HepG2 (cell line): ENCODE results near the gene XRCC1. TPM values are rescaled to one million over a fixed set of nuclear protein-coding genes. Genes with fewer than 3 reads are reported as not detected.

Experiments
- ATAC-seq: fragments of 200-7000 bp; cut with Tn5 transposase; 3 replicates; pipeline ENCODE4 v1.9.1; 2020; ENCODE audit warnings: mild to moderate bottlenecking, moderate library complexity
- BruUV-seq: library from RNA; stranded (reverse); fragments of 400-500 nt; replicated peaks from 2 replicates; lab custom pipeline; 2021; lab: Mats Ljungman, UMichigan
- CTCF ChIA-PET: fragments of 300-600 bp; formaldehyde crosslinking; extraction: SDS; loops from one replicate; lab custom pipeline; 2021; ENCODE audit warnings: low total read pairs, inconsistent platforms, low intra/inter-chr PET ratio; lab: Yijun Ruan, JAX
- POLR2A ChIA-PET: fragments of 350-600 bp; sonication (Branson Sonifier 250); formaldehyde crosslinking; loops from one replicate; lab custom pipeline; 2020; ENCODE audit warnings: antibody characterized with exemption, inconsistent platforms; lab: Yijun Ruan, JAX
- DNase-seq: peaks from one replicate; pipeline ENCODE4 v3.0.0-alpha.2; 2015; ENCODE audit warnings: low spot score
- FAIRE-seq: peaks from 3 replicates; lab custom pipeline; 2011; peaks lifted over from hg19 to GRCh38; lab: Jason Lieb, UNC
- H2AFZ ChIP-seq: one replicate; pipeline ENCODE4 v1.6.1; 2011; ENCODE audit warnings: low read length, inconsistent platforms
- H3K27ac ChIP-seq: fragments of 300-600 bp; 3 replicates; pipeline ENCODE4 v1.8.0; 2011; ENCODE audit warnings: mixed run types, mild to moderate bottlenecking, mixed read lengths, low read length, inconsistent platforms; ENCODE audit not compliant: insufficient read depth; ENCODE audit errors: extremely low read length
- H3K27me3 ChIP-seq, 2 experiments: fragments of 200-600 bp in 1 of 2; 2 replicates in 1 of 2; 3 replicates in 1 of 2; pipeline versions ENCODE4 v1.6.0 to v1.8.0; 2011; ENCODE audit warnings: low read length in 2 of 2, mild to moderate bottlenecking in 2 of 2, moderate library complexity in 2 of 2, inconsistent platforms in 1 of 2; ENCODE audit not compliant: insufficient read depth in 2 of 2, control insufficient read depth in 1 of 2
- H3K36me3 ChIP-seq, 2 experiments: fragments of 200-600 bp in 1 of 2; replicated peaks in 1 of 2; 2 replicates in 1 of 2; 3 replicates in 1 of 2; pipeline versions ENCODE4 v1.5.1 to v1.8.0; 2011; ENCODE audit warnings: low read length in 2 of 2, inconsistent platforms in 1 of 2; ENCODE audit not compliant: insufficient read depth in 2 of 2, control insufficient read depth in 1 of 2
- H3K4me1 ChIP-seq: 2 replicates; pipeline ENCODE4 v1.5.1; 2012; ENCODE audit warnings: low read length, inconsistent platforms; ENCODE audit not compliant: insufficient read depth
- H3K4me2 ChIP-seq: 2 replicates; pipeline ENCODE4 v1.6.0; 2011; ENCODE audit warnings: low read depth, low read length, inconsistent platforms
- H3K4me3 ChIP-seq, 3 experiments: fragments of 200-600 bp in 1 of 3; sonication (generic), shearing (Covaris generic) in 1 of 3; replicated peaks in 1 of 3; 2 replicates each; pipeline ENCODE4 v1.5.1; 2011 to 2016; ENCODE audit warnings: low read length in 3 of 3, inconsistent platforms in 2 of 3, low read depth in 2 of 3, mild to moderate bottlenecking in 2 of 3, control low read depth in 1 of 3, mixed read lengths in 1 of 3; ENCODE audit not compliant: insufficient read depth in 1 of 3
- H3K79me2 ChIP-seq: one replicate; pipeline ENCODE4 v1.6.1; 2011; ENCODE audit warnings: low read length, inconsistent platforms; ENCODE audit not compliant: insufficient read depth
- H3K9ac ChIP-seq: 2 replicates; pipeline ENCODE4 v1.6.0; 2011; ENCODE audit warnings: mild to moderate bottlenecking, low read depth, low read length, inconsistent platforms; ENCODE audit not compliant: insufficient read depth
- H3K9me3 ChIP-seq: 2 replicates; pipeline ENCODE4 v1.5.1; 2012; ENCODE audit warnings: mild to moderate bottlenecking, low read length
- H4K20me1 ChIP-seq: 2 replicates; pipeline ENCODE4 v1.6.0; 2011; ENCODE audit warnings: inconsistent platforms, mild to moderate bottlenecking, low read length, moderate library complexity; ENCODE audit not compliant: insufficient read depth
- ARID5B ChIP-seq: IDR thresholded peaks from 2 replicates; pipeline ENCODE4 v1.4.0; 2020; ENCODE audit warnings: mild to moderate bottlenecking, missing genetic modification reagents
- NKX3-1 ChIP-seq: sonication (generic); formaldehyde crosslinking; IDR thresholded peaks from 2 replicates; pipeline ENCODE4 v1.5.0; 2020; ENCODE audit warnings: missing genetic modification reagents
- ZNF839 ChIP-seq: sonication (generic); formaldehyde crosslinking; IDR thresholded peaks from 2 replicates; pipeline ENCODE4 v1.4.0; 2020; ENCODE audit warnings: missing genetic modification reagents, mild to moderate bottlenecking, borderline replicate concordance
- WGBS: methylation state at CpG from one replicate; pipeline ENCODE4 v1.1.6; 2017; ENCODE audit warnings: low lambda C conversion rate; 5-methylcytosine and 5-hydroxymethylcytosine counted together
- in situ Hi-C: cut with HindIII; loops from 2 replicates; pipeline ENCODE4 v1.10.0; 2017; ENCODE audit warnings: low pct_unique_long_range_greater_than_20kb; ENCODE audit not compliant: extremely low pct_ligation_motif_present
- intact Hi-C: fragments of 100-400 bp; cut with micrococcal nuclease; formaldehyde crosslinking; loops from one replicate; pipeline ENCODE4 v1.10.0; 2022; ENCODE audit not compliant: unreplicated experiment
- polyA plus RNA-seq, 8 experiments: library from polyadenylated mRNA; depleted of rRNA in 3 of 8; stranded (reverse) in 7 of 8; unstranded in 1 of 8; fragments of >200 nt; fragmentation: Illumina TruSeq in 4 of 8; extraction: Trizol in 4 of 8; gene quantifications; 2 replicates each; pipeline versions ENCODE4 v1.2.1 to v1.2.3, GENCODE V29; 2011 to 2016; ENCODE audit warnings: low read depth in 4 of 8, missing spikeins in 1 of 8, mixed read lengths in 1 of 8; ENCODE audit not compliant: insufficient read depth in 1 of 8
- total RNA-seq, 5 experiments: library from RNA; depleted of rRNA; stranded (reverse); fragments of >200 nt; fragmentation: Illumina TruSeq; extraction: Trizol; gene quantifications; 2 replicates each; pipeline ENCODE4 v1.2.3, GENCODE V29; 2016; ENCODE audit warnings: low read depth in 1 of 5
- TF ChIP-seq, protein P1 (sequence below): sonication (generic); formaldehyde crosslinking; conservative IDR thresholded peaks from 2 replicates; pipeline ENCODE4 v1.5.0; 2020; ENCODE audit warnings: missing genetic modification reagents

XRCC1 gene
- total and polyA plus RNA-seq, 2 of the 13 experiments (the other 11 are each of a cell fraction or from before 2014, with no cell fraction given), result 24.7 to 26.3 TPM

DNA sequence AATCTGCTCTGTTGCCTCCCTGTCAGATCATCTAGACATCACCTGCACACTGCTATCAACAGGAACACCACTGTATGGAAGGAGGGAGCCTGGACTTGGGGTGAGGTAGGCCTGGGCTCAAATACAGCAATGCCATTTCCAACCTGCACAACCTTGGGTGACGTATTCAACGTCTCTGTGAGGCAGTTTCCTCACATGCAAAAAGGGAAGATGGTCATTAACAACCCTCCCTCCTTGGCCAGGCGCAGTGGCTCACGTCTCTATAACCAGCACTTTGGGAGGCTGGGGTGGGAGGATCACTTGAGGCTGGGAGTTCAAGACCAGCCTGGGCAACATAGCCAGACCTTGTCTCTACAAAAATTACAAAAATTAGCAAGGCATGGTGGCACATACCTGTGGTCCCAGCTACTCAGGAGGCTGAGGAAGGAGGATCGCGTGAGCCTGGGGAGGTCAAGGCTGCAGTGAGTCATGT, 13.1 kb downstream of the XRCC1 start:
- no TSS peak for BruUV-seq
- CTCF ChIA-PET, result no interaction called here

More for the DNA sequence above, 13.1 kb downstream of the XRCC1 start:
- TF ChIP-seq ZNF839 (CRISPR knock-in tag) (no peak), NKX3-1 (CRISPR knock-in tag) (no peak), ARID5B (CRISPR knock-in tag) (no peak)
- TF ChIP-seq, protein P1, sequence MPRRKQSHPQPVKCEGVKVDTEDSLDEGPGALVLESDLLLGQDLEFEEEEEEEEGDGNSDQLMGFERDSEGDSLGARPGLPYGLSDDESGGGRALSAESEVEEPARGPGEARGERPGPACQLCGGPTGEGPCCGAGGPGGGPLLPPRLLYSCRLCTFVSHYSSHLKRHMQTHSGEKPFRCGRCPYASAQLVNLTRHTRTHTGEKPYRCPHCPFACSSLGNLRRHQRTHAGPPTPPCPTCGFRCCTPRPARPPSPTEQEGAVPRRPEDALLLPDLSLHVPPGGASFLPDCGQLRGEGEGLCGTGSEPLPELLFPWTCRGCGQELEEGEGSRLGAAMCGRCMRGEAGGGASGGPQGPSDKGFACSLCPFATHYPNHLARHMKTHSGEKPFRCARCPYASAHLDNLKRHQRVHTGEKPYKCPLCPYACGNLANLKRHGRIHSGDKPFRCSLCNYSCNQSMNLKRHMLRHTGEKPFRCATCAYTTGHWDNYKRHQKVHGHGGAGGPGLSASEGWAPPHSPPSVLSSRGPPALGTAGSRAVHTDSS (CRISPR knock-in tag), result no peak
- WGBS, result 93% methylated on average over 6 of the region's 6 CpGs
- Histone ChIP-seq H3K36me3 (peaks cover 1 to 24% of the 10 kb centered on the region in 2 experiments; a peak in 4 of 5 replicates), H3K9ac (no peak overlapping the region), H3K27ac (no peak overlapping the region), H3K4me2 (no peak overlapping the region), H4K20me1 (no peaks in the 10 kb centered on the region), H3K27me3 (no peaks in the 10 kb centered on the region), H3K4me1 (no peaks in the 10 kb centered on the region), H3K9me3 (no peaks in the 10 kb centered on the region), H3K4me3 (no peak overlapping the region), H3K79me2 (no peaks in the 10 kb centered on the region), H2AFZ (no peak overlapping the region)
- POLR2A ChIA-PET, result no interaction called here
- intact Hi-C loops, result no loop called here
- ATAC-seq (no peak), FAIRE-seq (no peak), DNase-seq (no peak)
- in situ Hi-C loops, result no loop called here
